Neural cell (in vitro differentiated cells): Measurements from ENCODE around the gene ARHGEF11.

Experiments used
- CTCF ChIP-seq: fragments of 450-650 bp; IDR thresholded peaks from 2 replicates; pipeline ENCODE4 v1.5.1; 2014; ENCODE audit warnings: antibody characterized with exemption, mild to moderate bottlenecking, moderate library complexity; ENCODE audit not compliant: poor library complexity, severe bottlenecking
- EP300 ChIP-seq: fragments of 450-650 bp; conservative IDR thresholded peaks from 2 replicates; pipeline ENCODE4 v1.6.1; 2014; ENCODE audit warnings: antibody characterized with exemption, mild to moderate bottlenecking, moderate library complexity; ENCODE audit not compliant: poor library complexity, severe bottlenecking
- EZH2 ChIP-seq: fragments of 200-600, 300-800 bp; shearing (Covaris generic), sonication (generic); IDR thresholded peaks from 2 replicates; pipeline ENCODE4 v1.6.1; 2014; ENCODE audit warnings: antibody characterized with exemption, low read length, borderline replicate concordance, mild to moderate bottlenecking; ENCODE audit not compliant: insufficient read depth, poor library complexity, severe bottlenecking
- POLR2AphosphoS5 ChIP-seq: IDR thresholded peaks from 2 replicates; pipeline ENCODE4 v1.6.1; 2012
- REST ChIP-seq: IDR thresholded peaks from 2 replicates; pipeline ENCODE4 v1.6.1; 2012; ENCODE audit warnings: borderline replicate concordance
- SMC3 ChIP-seq: fragments of 450-650 bp; conservative IDR thresholded peaks from 2 replicates; pipeline ENCODE4 v1.6.1; 2014; ENCODE audit warnings: antibody characterized with exemption, mild to moderate bottlenecking, moderate library complexity; ENCODE audit not compliant: poor library complexity
- TAF1 ChIP-seq: IDR thresholded peaks from 2 replicates; pipeline ENCODE4 v1.6.1; 2012; ENCODE audit warnings: low read depth

DNA sequence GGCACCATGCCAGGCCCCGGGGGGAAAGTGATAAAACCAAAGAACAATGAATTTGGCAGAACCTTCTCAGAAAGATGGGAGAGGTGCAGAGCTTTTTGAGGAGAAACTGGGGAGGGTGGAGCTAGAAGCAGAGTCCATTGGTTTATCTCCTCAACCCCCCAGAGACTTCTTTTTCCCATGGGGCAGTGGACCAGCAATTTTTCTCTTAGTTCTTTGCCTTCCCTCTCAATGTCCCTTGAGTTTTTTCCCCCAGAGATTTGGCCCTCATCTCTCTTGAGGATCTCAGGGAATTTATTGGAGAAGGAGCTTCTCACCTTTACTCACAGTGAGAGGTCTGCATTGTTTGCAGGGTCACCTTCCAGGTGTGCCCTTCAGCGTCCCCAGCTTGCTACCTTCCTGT lies 5.3 kb upstream of the ARHGEF11 start:
- TF ChIP-seq POLR2AphosphoS5, result no peak
- TF ChIP-seq EZH2, result no peak
- TF ChIP-seq CTCF, result no peak
- no peak for TF ChIP-seq EP300
- no peak for TF ChIP-seq TAF1
- no peak for TF ChIP-seq SMC3
- TF ChIP-seq REST, result no peak
